Measurements from ENCODE around the gene MYO1A.

GRCh38 chr12:57069523-57069922, 19.6 kb upstream of the MYO1A start:
- peak; percentile 78 to 95 (median 90) for TF ChIP-seq CTCF (IDR thresholded peaks at IDR 0.05)
- no peak for TF ChIP-seq POLR2A (IDR thresholded peaks at IDR 0.05)
- no peak for TF ChIP-seq EP300 (IDR thresholded peaks at IDR 0.05)
